ENCODE measurements around the gene ETS1.
A peak's percentile ranks its signal among the peaks of the same experiment; 100 is the strongest.

ETS1 gene

GRCh38 chr11:128476729-128477128 lies 110.6 kb downstream of the ETS1 start:
- DNase-seq: no peak

- DNase-seq: no peak
Observed at GRCh38 chr11:128476049-128476448, 111.3 kb downstream of the ETS1 start.

- no peak for DNase-seq
Observed at GRCh38 chr11:128474036-128474874, 113.1 kb downstream of the ETS1 start.

GRCh38 chr11:128473636-128474035 lies 113.7 kb downstream of the ETS1 start:
- DNase-seq: peak; percentile 54

- peak; percentile 13 for DNase-seq
Observed at GRCh38 chr11:128472128-128473089, 114.9 kb downstream of the ETS1 start.

- peak; percentile 49 for DNase-seq
Observed at GRCh38 chr11:128471138-128471661, 116.2 kb downstream of the ETS1 start.

- no peak for DNase-seq
Observed at GRCh38 chr11:128470081-128470480, 117.3 kb downstream of the ETS1 start.

GRCh38 chr11:128469220-128469619 lies 118.1 kb downstream of the ETS1 start:
- no peak for DNase-seq

GRCh38 chr11:128468111-128468510 lies 119.2 kb downstream of the ETS1 start:
- no peak for DNase-seq

- no peak for DNase-seq
Observed at GRCh38 chr11:128467610-128468041, 119.7 kb downstream of the ETS1 start.

- DNase-seq: no peak
Observed at GRCh38 chr11:128467041-128467440, 120.3 kb downstream of the ETS1 start.

GRCh38 chr11:128465946-128466705 lies 121.2 kb downstream of the ETS1 start:
- DNase-seq: no peak

GRCh38 chr11:128465531-128465930 lies 121.8 kb downstream of the ETS1 start:
- DNase-seq: no peak

GRCh38 chr11:128464878-128465450 lies 122.4 kb downstream of the ETS1 start:
- DNase-seq: no peak

GRCh38 chr11:128463979-128464378 lies 123.4 kb downstream of the ETS1 start:
- no peak for DNase-seq

- DNase-seq: no peak
Observed at GRCh38 chr11:128463371-128463829, 124.0 kb downstream of the ETS1 start.

GRCh38 chr11:128462922-128463321 lies 124.4 kb downstream of the ETS1 start:
- no peak for DNase-seq

GRCh38 chr11:128462189-128462588 lies 125.2 kb downstream of the ETS1 start:
- DNase-seq: no peak

GRCh38 chr11:128458321-128458720 lies 129.0 kb downstream of the ETS1 start:
- DNase-seq: no peak

- no peak for DNase-seq
Observed at GRCh38 chr11:128457874-128458273, 129.5 kb downstream of the ETS1 start.

- no peak for DNase-seq
Observed at GRCh38 chr11:128456566-128457268, 130.6 kb downstream of the ETS1 start.

Data from NCI-H69 (cell line).